Mesenchymal stem cell (in vitro differentiated cells and primary cell): ENCODE data around the gene ACVRL1.

Experiments used
- DNase-seq: peaks from one replicate; pipeline ENCODE4 v3.0.0-alpha.2; 2013
- H2AFZ ChIP-seq: one replicate; pipeline ENCODE4 v1.6.1; 2013; ENCODE audit warnings: low read depth, mild to moderate bottlenecking, control low read depth, inconsistent platforms, low read length, moderate library complexity
- H2AK5ac ChIP-seq: 2 replicates; pipeline ENCODE4 v1.6.1; 2013; ENCODE audit warnings: low read length, moderate library complexity, mild to moderate bottlenecking, inconsistent platforms; ENCODE audit not compliant: severe bottlenecking
- H2BK120ac ChIP-seq: one replicate; pipeline ENCODE4 v1.6.1; 2013; ENCODE audit warnings: low read depth, mild to moderate bottlenecking, inconsistent platforms, low read length, moderate library complexity
- H2BK12ac ChIP-seq, 2 experiments: one replicate each; pipeline ENCODE4 v1.6.1; 2013; ENCODE audit warnings: inconsistent platforms in 2 of 2, low read length in 2 of 2, mild to moderate bottlenecking in 2 of 2, moderate library complexity in 2 of 2, control low read depth in 1 of 2
- H2BK15ac ChIP-seq: one replicate; pipeline ENCODE4 v1.6.1; 2013; ENCODE audit warnings: mild to moderate bottlenecking, low read depth, inconsistent platforms; ENCODE audit not compliant: poor library complexity, severe bottlenecking
- H2BK5ac ChIP-seq: 2 replicates; pipeline ENCODE4 v1.6.1; 2013; ENCODE audit warnings: low read depth, mild to moderate bottlenecking, low read length, control low read depth, inconsistent platforms; ENCODE audit not compliant: poor library complexity, severe bottlenecking
- H3K14ac ChIP-seq, 2 experiments: one replicate each; pipeline ENCODE4 v1.6.1; 2013; ENCODE audit warnings: inconsistent platforms in 2 of 2, low read length in 2 of 2, control low read depth in 1 of 2, mild to moderate bottlenecking in 1 of 2, moderate library complexity in 1 of 2
- H3K18ac ChIP-seq, 2 experiments: one replicate each; pipeline ENCODE4 v1.6.1; 2013; ENCODE audit warnings: inconsistent platforms in 2 of 2, low read length in 2 of 2, control low read depth in 1 of 2, low read depth in 1 of 2, mild to moderate bottlenecking in 1 of 2
- H3K23ac ChIP-seq, 2 experiments: one replicate each; pipeline ENCODE4 v1.6.1; 2013; ENCODE audit warnings: inconsistent platforms in 2 of 2, low read length in 2 of 2, mild to moderate bottlenecking in 2 of 2, moderate library complexity in 2 of 2, control low read depth in 1 of 2
- H3K27ac ChIP-seq: 2 replicates; pipeline ENCODE4 v1.5.1; 2013; ENCODE audit warnings: mild to moderate bottlenecking, moderate library complexity, low read length, control low read depth, inconsistent platforms; ENCODE audit not compliant: poor library complexity, severe bottlenecking
- H3K27me3 ChIP-seq, 2 experiments: 2 replicates each; pipeline versions ENCODE4 v1.6.1 to v1.7.0; 2013; ENCODE audit warnings: low read length in 2 of 2, mild to moderate bottlenecking in 2 of 2, moderate library complexity in 2 of 2, control low read depth in 1 of 2, inconsistent platforms in 1 of 2; ENCODE audit not compliant: control insufficient read depth in 1 of 2, insufficient read depth in 1 of 2
- H3K36me3 ChIP-seq, 2 experiments: 2 replicates each; pipeline versions ENCODE4 v1.6.1 to v1.7.0; 2013; ENCODE audit warnings: low read length in 2 of 2, control low read depth in 1 of 2, inconsistent platforms in 1 of 2, low read depth in 1 of 2, mild to moderate bottlenecking in 1 of 2; ENCODE audit not compliant: insufficient read depth in 2 of 2, control insufficient read depth in 1 of 2
- H3K4ac ChIP-seq, 2 experiments: one replicate each; pipeline ENCODE4 v1.6.1; 2013; ENCODE audit warnings: inconsistent platforms in 2 of 2, low read length in 2 of 2, mild to moderate bottlenecking in 2 of 2, moderate library complexity in 2 of 2, control low read depth in 1 of 2, low read depth in 1 of 2
- H3K4me1 ChIP-seq: 2 replicates; pipeline ENCODE4 v1.6.1; 2013; ENCODE audit warnings: low read depth, low read length, control low read depth; ENCODE audit not compliant: control insufficient read depth, insufficient read depth
- H3K4me2 ChIP-seq: 2 replicates; pipeline ENCODE4 v1.6.1; 2013; ENCODE audit warnings: low read length, mild to moderate bottlenecking, inconsistent platforms; ENCODE audit not compliant: poor library complexity, severe bottlenecking
- H3K4me3 ChIP-seq, 2 experiments: 2 replicates each; pipeline versions ENCODE4 v1.5.1 to v1.7.0; 2013; ENCODE audit warnings: low read length in 2 of 2, mild to moderate bottlenecking in 2 of 2, control low read depth in 1 of 2, low read depth in 1 of 2; ENCODE audit not compliant: insufficient read depth in 1 of 2
- H3K79me1 ChIP-seq: replicated peaks from 2 replicates; pipeline ENCODE4 v1.6.1; 2013; ENCODE audit warnings: mild to moderate bottlenecking, control low read depth, low read length, inconsistent platforms; ENCODE audit not compliant: poor library complexity, severe bottlenecking
- H3K9ac ChIP-seq: 2 replicates; pipeline ENCODE4 v1.7.0; 2013; ENCODE audit warnings: mild to moderate bottlenecking, low read length, moderate library complexity
- H3K9me3 ChIP-seq: 2 replicates; pipeline ENCODE4 v1.7.0; 2013; ENCODE audit warnings: mild to moderate bottlenecking, low read length; ENCODE audit not compliant: control insufficient read depth
- H4K8ac ChIP-seq: one replicate; pipeline ENCODE4 v1.6.1; 2013; ENCODE audit warnings: inconsistent platforms, mild to moderate bottlenecking, low read length, moderate library complexity
- H4K91ac ChIP-seq: one replicate; pipeline ENCODE4 v1.6.1; 2013; ENCODE audit warnings: mild to moderate bottlenecking, low read length, inconsistent platforms
- WGBS: methylation state at CpG from one replicate; pipeline ENCODE4 v1.1.7; 2013; ENCODE audit warnings: mixed read lengths; 5-methylcytosine and 5-hydroxymethylcytosine counted together

Gene ACVRL1

DNA sequence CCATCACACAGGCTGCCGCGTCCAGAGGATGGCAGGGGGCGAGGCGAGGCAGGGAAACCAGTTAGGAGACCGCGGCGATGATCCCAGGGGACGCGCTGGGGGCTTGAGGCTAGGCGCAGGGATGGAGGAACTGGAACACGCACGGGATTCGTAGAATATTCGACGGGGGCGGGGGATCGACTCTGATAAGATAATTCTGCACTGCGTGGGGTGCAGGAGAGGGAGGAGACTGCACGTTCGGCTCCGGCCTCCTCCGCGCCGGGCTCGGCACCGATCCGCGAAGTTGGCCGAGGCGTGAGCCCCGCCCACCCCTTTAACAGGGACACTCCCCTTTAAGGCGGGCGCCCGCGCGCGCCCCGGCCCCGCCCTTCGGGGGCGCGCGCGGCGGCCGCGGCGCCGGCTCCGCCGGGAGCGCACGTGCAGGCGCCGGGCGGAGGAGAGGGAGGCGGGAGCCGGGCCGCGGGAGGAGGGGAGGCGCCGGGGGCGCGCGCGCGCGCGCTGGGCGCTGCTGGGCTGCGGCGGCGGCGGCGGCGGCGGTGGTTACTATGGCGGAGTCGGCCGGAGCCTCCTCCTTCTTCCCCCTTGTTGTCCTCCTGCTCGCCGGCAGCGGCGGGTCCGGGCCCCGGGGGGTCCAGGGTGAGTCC lies 44.0 kb downstream of the ACVRL1 start, which contains the start of gene ACVR1B:
Gene ACVR1B, plus strand, starts transcription at position 501 of the 644 bp plus-strand sequence. Its CDS starts 45 bp downstream, at position 546.
- Histone ChIP-seq H3K23ac (peak within 1 kb of the TSS; percentile 10 to 91), H3K9ac (peak within 1 kb of the TSS; percentile 98), H3K18ac (peak within 1 kb of the TSS; percentile 85 to 97), H2AK5ac (no peak within 1 kb of the TSS), H2BK5ac (no peak within 1 kb of the TSS), H3K27me3 (peaks cover 5 to 16% of the 10 kb centered on the region in 2 experiments), H4K91ac (peak within 1 kb of the TSS; percentile 66), H3K36me3 (no peaks in the 10 kb centered on the region), H3K4me1 (peaks cover 9% of the 10 kb centered on the region), H3K4me3 (peak within 1 kb of the TSS; percentile 84 to 91), H2BK12ac (peak within 1 kb of the TSS in 1 of 2 experiments; percentile 64), H3K9me3 (no peaks in the 10 kb centered on the region), H3K4me2 (peak within 1 kb of the TSS; percentile 96), H3K4ac (peak within 1 kb of the TSS; percentile 76 to 97), H3K79me1 (peaks cover 3% of the 10 kb centered on the region), H4K8ac (peak within 1 kb of the TSS; percentile 45), H2AFZ (peak within 1 kb of the TSS; percentile 91), H2BK120ac (peak within 1 kb of the TSS; percentile 91), H3K27ac (no peak within 1 kb of the TSS), H3K14ac (peak within 1 kb of the TSS; percentile 79 to 88), H2BK15ac (peak within 1 kb of the TSS; percentile 34)
- WGBS = under 1% methylated on average over 28 of the region's 86 CpGs
- DNase-seq = peak; percentile 87

DNA sequence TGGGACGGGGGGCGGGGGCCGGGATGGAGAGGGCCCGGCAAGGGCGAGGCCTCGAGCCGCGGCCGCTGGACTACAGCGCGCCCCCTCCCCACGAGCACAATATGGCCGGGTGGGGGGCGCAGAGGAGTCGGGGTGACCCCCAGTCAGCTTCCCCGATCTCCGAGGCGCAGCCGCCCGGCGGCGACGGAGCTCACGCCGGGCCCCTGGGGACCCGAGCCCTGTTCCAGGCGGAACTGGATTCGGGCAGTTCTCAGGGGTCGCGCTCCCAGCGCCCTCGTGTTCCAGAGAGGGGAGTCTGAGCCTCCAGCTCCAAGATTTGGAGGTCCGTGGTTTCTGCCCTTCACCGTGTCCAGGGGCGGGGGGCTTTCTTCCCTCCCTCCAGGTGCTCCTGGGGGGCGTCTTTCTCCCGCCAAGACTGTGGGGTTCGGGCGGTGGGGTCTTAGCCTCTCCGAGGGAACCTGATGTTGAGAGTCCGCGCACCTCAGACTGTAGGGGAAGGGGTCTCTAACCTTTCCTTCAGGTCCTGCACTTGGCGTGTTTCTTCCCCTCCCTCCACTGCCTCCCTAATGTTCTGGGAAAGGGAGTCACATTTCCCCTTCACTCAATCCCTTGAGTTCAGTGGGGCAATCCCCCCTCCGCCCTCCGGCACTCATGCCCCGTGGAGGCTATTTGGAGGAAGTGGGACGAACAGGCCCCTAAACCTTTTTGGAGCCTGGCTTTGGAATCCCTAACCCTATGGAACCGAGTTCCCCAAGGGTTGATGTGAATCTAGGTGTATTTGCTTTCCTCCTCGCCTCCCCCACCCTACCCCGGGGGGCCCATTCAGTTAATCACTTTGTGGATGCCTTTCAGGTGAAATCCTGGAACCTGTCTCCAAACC lies 44.8 kb downstream of the ACVRL1 start:
- H3K9me3 ChIP-seq = no peaks in the 10 kb centered on the region
- peak overlapping the region; percentile 45 for H4K8ac ChIP-seq
- H2BK120ac ChIP-seq = peak overlapping the region; percentile 91
- H3K4ac ChIP-seq = peak overlapping the region; percentile 76 to 97
- DNase-seq = no peak
- H3K79me1 ChIP-seq = peaks cover 8% of the 10 kb centered on the region
- peak overlapping the region; percentile 10 to 91 for H3K23ac ChIP-seq
- H2BK5ac ChIP-seq = no peak overlapping the region
- H2AK5ac ChIP-seq = no peak overlapping the region
- no peak overlapping the region for H2BK12ac ChIP-seq
- 1% methylated on average over 35 of the region's 50 CpGs for WGBS
- H2BK15ac ChIP-seq = peak overlapping the region; percentile 34
- H3K9ac ChIP-seq = peak overlapping the region; percentile 98
- peaks cover 0 to 4% of the 10 kb centered on the region in 2 experiments for H3K36me3 ChIP-seq
- no peak overlapping the region for H2AFZ ChIP-seq
- no peak overlapping the region for H3K27ac ChIP-seq
- H3K4me3 ChIP-seq = peak overlapping the region; percentile 84 to 91
- peaks cover 9% of the 10 kb centered on the region for H3K4me1 ChIP-seq
- H4K91ac ChIP-seq = peak overlapping the region; percentile 66
- peak overlapping the region; percentile 89 for H3K4me2 ChIP-seq
- peak overlapping the region; percentile 85 to 97 for H3K18ac ChIP-seq
- peaks cover 5 to 16% of the 10 kb centered on the region in 2 experiments for H3K27me3 ChIP-seq
- H3K14ac ChIP-seq = peak overlapping the region; percentile 79 to 88

DNA sequence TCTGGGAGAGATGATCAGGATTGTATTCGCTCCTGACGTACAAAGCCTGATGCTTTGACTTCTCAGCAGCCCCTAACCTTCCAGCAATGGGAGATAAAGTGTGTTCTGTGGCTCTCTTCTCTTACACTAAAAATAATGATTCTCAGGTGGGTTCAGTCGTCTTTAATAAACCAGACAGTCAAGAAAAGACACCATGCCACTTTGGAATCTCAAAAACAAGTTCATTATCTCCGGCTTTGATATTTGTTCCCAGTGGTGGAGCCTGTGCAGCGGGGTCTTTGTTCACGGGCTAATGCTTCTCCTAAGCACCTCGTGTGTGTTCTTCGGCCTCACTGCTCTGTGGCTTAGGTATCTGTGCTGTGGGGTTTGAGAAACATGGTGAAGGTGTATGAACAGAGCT lies 45.8 kb downstream of the ACVRL1 start:
- Histone ChIP-seq H3K36me3 (peaks cover 0 to 4% of the 10 kb centered on the region in 2 experiments), H3K4ac (no peak overlapping the region), H3K18ac (no peak overlapping the region), H2BK15ac (no peak overlapping the region), H3K4me2 (peak overlapping the region; percentile 35), H3K9ac (peak overlapping the region; percentile 98), H4K91ac (no peak overlapping the region), H4K8ac (no peak overlapping the region), H3K4me3 (peak overlapping the region in 1 of 2 experiments; percentile 91), H2BK120ac (no peak overlapping the region), H3K27me3 (peaks cover 0 to 9% of the 10 kb centered on the region in 2 experiments), H3K4me1 (peaks cover 9% of the 10 kb centered on the region), H2AFZ (no peak overlapping the region), H3K79me1 (peaks cover 11% of the 10 kb centered on the region), H2BK12ac (no peak overlapping the region), H3K9me3 (no peaks in the 10 kb centered on the region), H3K14ac (peak overlapping the region in 1 of 2 experiments; percentile 13), H3K27ac (no peak overlapping the region), H3K23ac (no peak overlapping the region), H2BK5ac (no peak overlapping the region), H2AK5ac (no peak overlapping the region)
- WGBS = 74% methylated on average over 6 of the region's 8 CpGs
- no peak for DNase-seq

DNA sequence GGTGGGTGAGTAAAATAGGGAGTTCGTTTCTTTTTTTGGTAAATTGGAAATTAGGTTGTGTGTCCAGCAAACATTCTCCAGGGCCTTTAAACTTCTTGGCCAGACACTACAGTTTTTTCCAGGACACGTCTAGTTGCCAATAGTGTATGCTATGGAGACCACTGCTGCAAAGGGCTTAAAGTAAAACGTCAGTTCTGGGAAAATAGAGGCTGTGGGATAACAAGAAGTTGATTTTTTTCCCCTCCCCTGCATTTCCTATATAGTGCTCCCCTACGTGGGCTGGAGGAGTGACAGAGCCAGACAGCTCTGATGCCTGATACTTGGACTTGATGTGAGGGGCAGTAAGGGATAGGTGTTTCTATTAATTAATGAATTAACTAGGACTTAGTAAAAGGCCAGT lies 46.6 kb downstream of the ACVRL1 start:
- WGBS = 56% methylated on average over 4 of the region's 4 CpGs
- Histone ChIP-seq H3K27me3 (peaks cover 0 to 9% of the 10 kb centered on the region in 2 experiments), H3K14ac (no peak overlapping the region), H2BK15ac (no peak overlapping the region), H3K36me3 (peaks cover 0 to 4% of the 10 kb centered on the region in 2 experiments), H3K27ac (no peak overlapping the region), H2AK5ac (no peak overlapping the region), H3K4me3 (peak overlapping the region in 1 of 2 experiments; percentile 91), H3K4me1 (peaks cover 9% of the 10 kb centered on the region), H3K4me2 (no peak overlapping the region), H3K4ac (no peak overlapping the region), H3K23ac (no peak overlapping the region), H3K9me3 (no peaks in the 10 kb centered on the region), H4K8ac (no peak overlapping the region), H2BK5ac (no peak overlapping the region), H3K9ac (peak overlapping the region; percentile 98), H2AFZ (no peak overlapping the region), H3K18ac (no peak overlapping the region), H2BK120ac (no peak overlapping the region), H3K79me1 (peaks cover 17% of the 10 kb centered on the region), H2BK12ac (no peak overlapping the region), H4K91ac (no peak overlapping the region)
- DNase-seq = no peak
